Mucosa of gallbladder (tissue), 1 donor: ENCODE results near the gene ANKRD63. TPM values are rescaled to one million over a fixed set of nuclear protein-coding genes. Genes with fewer than 3 reads are reported as not detected.

Experiments
- DNase-seq: peaks from one replicate; pipeline ENCODE4 v3.0.0-alpha.2; 2020; ENCODE audit warnings: low spot score
- total RNA-seq: library from RNA; stranded (reverse); gene quantifications from one replicate; pipeline ENCODE4 v1.2.1, GENCODE V29; 2021
- donor health status: DM: no; HTN: no; CAD: no.

Gene ANKRD63
- total RNA-seq, 1 donor from 2014 or later: 1.6 TPM

GRCh38 chr15:40243126-40243810 lies 39.6 kb downstream of the ANKRD63 start:
- no peak for DNase-seq

GRCh38 chr15:40242601-40243000 lies 40.3 kb downstream of the ANKRD63 start:
- DNase-seq: no peak

GRCh38 chr15:40242213-40242599 lies 40.7 kb downstream of the ANKRD63 start:
- no peak for DNase-seq

- no peak for DNase-seq
Observed at GRCh38 chr15:40241269-40242212, 41.3 kb downstream of the ANKRD63 start.

GRCh38 chr15:40240619-40241221 lies 42.1 kb downstream of the ANKRD63 start:
- DNase-seq: no peak

- DNase-seq: no peak
Observed at GRCh38 chr15:40239693-40240618, 42.9 kb downstream of the ANKRD63 start.

- no peak for DNase-seq
Observed at GRCh38 chr15:40239404-40239692, 43.5 kb downstream of the ANKRD63 start.

GRCh38 chr15:40238532-40239403 lies 44.1 kb downstream of the ANKRD63 start, which contains the start of gene PAK6:
TSS of gene PAK6 (plus strand) at chr15:40239063. CDS start at chr15:40264786, 25,723 bp downstream.
- DNase-seq: peak; percentile 62

- peak; percentile 4 for DNase-seq
Observed at GRCh38 chr15:40235201-40235885, 47.5 kb downstream of the ANKRD63 start.

- peak; percentile 9 for DNase-seq
Observed at GRCh38 chr15:40234783-40235182, 48.1 kb downstream of the ANKRD63 start.

GRCh38 chr15:40233727-40234577 lies 48.9 kb downstream of the ANKRD63 start:
- DNase-seq: no peak

- DNase-seq: no peak
Observed at GRCh38 chr15:40232625-40233070, 50.2 kb downstream of the ANKRD63 start.

Other genes with a start within 250 kb of the ANKRD63 start
- gene SRP14, start 243.9 kb downstream of the ANKRD63 start, total RNA-seq: 186 TPM
- gene BMF, start 174.2 kb downstream of the ANKRD63 start, total RNA-seq: 36.2 TPM
- gene BUB1B, start 122.0 kb downstream of the ANKRD63 start, total RNA-seq: 1.4 TPM
- 7.9 TPM for gene PAK6, start 44.0 kb downstream of the ANKRD63 start, total RNA-seq
- gene PLCB2, start 24.9 kb upstream of the ANKRD63 start, total RNA-seq: 36.4 TPM
- 44.2 TPM for gene INAFM2, start 40.6 kb upstream of the ANKRD63 start, total RNA-seq
- 107 TPM for gene CCDC9B, start 57.9 kb upstream of the ANKRD63 start, total RNA-seq
- gene PHGR1, start 68.0 kb upstream of the ANKRD63 start, total RNA-seq: 9.1 TPM
- 3.5 TPM for gene DISP2, start 75.2 kb upstream of the ANKRD63 start, total RNA-seq
- gene KNSTRN, start 99.7 kb upstream of the ANKRD63 start, total RNA-seq: 12.2 TPM
- 123 TPM for gene IVD, start 122.7 kb upstream of the ANKRD63 start, total RNA-seq
- 33.1 TPM for gene BAHD1, start 157.9 kb upstream of the ANKRD63 start, total RNA-seq
- 15.8 TPM for gene CHST14, start 187.9 kb upstream of the ANKRD63 start, total RNA-seq